Stimulated activated CD8-positive, alpha-beta memory T cell treated with anti-CD3 and anti-CD28 coated beads, Interleukin-15, amount 100 ng/mL, for 48 hours (primary cell): ENCODE results near the gene NOS1AP.

Experiments
- DNase-seq, 2 donors: peaks; one replicate each; pipeline ENCODE4 v3.0.0-alpha.2; 2020; ENCODE audit warnings: low read depth in 2 of 2

NOS1AP gene

DNA sequence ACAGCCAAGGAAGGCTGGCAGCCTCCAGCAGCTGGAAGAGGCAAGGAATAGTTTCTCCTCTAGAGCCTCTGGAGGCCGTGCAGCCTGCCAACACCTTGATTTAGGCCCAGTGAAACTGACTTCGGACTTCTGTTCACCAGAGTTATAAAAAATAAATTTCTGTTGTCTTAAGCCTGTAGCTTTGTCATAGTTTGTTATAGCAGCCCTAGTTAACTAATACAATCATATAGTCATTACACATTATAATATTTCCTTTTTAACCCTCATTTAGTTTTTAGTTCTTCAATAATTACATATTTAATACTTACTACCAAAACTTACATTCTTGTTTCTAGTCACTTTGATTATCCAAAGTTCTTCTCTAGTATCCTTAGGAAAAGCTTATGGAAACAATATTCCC, 20.3 kb downstream of the NOS1AP start:
- DNase-seq = no peak

- DNase-seq = no peak
Observed at GRCh38 chr1:162090378-162090777, 20.9 kb downstream of the NOS1AP start.

GRCh38 chr1:162091681-162092524, 22.4 kb downstream of the NOS1AP start:
- no peak for DNase-seq

DNA sequence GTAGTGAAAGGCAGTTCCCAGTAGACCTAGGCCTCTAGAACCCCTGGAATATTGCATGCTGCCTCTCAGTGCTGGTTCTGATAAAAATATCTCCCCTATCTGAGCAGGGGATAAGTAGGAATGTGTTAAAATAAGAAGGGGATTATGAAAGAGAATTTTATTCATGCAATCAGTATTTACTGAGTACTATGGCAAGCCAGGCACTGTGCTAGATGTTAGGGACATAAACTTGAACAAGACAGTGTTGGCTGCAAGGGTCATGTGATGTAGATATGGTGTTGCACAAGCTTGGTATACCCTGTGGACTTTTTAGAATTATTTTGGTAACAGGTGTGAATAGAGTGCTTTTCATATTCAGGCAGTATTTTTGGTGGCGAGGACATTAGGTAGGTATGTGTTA, 23.6 kb downstream of the NOS1AP start:
- DNase-seq = no peak

- no peak for DNase-seq
Observed at GRCh38 chr1:162094271-162094670, 24.8 kb downstream of the NOS1AP start.

DNA sequence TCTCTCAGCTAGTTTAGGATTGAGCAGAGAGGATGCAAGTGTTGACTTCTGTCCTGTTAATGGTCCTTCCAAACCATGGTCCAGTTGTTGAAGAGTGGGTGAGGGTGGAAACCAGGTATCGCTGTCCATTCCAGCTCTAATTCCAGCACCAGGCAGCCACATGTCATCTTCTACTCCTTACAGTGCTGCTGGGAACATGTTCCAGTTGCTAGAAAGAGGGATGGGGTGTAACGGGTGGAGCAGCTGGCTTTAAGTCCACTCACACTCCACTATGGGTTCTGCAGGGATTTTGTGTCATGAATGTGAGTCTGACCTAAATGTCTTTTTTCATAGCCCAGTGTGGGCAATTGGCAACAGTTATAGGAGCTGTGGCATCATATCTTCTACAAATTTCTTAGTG, 25.2 kb downstream of the NOS1AP start:
- no peak for DNase-seq

DNA sequence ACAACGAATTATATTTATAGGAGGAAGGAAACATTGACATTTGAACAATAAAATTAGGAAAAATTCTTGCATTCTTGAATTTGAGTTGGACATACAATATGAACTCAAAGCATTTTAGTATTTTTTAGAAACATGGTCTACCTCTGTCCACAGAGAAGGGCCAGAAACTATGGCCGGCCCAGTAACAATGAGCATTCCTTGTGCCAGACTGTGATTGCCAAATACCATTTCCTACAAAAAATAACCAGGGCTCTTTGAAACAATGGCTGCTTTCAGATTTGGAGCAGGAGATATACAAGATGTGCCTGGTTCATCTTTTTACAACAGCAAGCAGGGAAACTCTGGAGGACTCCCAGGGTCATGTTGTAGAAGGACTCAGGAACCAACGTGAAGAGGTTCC, 38.4 kb downstream of the NOS1AP start:
- DNase-seq = no peak

DNA sequence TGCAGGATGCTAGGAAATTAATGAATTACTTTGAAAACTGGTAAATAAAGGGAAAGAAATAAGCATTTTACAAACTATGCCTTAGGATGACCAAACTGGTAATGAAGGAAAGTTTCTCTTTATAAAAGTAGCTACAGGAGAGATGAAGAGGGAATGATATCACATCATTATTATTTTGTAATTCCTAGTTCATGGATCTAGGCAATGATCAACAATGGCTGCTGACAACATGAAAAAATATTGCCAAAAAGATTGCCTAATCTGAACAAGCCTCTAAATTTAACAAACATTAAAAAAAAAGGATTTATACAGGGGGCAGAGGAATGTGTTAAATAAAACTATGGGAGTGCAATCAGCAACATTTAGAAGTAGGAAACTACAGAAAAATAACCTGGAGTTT, 38.9 kb downstream of the NOS1AP start:
- DNase-seq = no peak

- no peak for DNase-seq
Observed at GRCh38 chr1:162110910-162111309, 41.4 kb downstream of the NOS1AP start.

DNA sequence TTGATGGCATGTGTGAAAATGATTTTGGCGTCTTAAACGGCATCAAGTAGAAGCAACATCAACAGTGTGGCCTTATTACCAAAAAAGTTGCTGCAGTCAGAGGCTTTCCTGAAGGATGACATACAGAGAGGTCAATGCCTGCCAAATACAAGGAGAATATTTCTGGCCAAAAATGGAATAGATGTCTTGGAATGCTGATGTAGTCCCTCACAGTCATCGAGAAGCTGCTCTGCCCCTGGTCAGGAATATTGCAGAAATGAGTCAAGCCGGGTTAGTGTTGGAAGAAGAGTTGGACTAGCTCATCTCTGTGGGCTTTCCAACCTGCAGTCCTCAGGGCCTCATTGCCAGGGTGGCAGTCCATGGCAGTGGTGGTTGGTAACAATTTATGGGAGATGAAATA, 42.1 kb downstream of the NOS1AP start:
- no peak for DNase-seq

DNA sequence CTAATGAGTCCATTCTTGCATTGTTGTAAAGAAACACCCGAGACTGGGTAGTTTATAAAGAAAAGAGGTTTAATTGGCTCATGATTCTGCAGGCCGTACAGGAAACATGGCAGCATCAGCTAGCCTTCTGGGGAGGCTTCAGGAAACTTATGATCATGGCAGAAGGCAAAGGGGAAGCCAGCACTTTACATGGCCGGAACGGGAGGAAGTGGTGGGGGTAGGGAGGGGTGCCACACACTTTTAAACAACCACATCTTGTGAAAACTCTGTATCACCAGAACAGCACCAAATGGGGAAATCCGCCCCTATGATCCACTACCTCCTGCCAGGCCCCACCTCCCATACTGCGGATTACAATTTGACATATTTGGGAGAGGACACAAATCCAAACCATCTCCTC, 43.9 kb downstream of the NOS1AP start:
- no peak for DNase-seq

DNA sequence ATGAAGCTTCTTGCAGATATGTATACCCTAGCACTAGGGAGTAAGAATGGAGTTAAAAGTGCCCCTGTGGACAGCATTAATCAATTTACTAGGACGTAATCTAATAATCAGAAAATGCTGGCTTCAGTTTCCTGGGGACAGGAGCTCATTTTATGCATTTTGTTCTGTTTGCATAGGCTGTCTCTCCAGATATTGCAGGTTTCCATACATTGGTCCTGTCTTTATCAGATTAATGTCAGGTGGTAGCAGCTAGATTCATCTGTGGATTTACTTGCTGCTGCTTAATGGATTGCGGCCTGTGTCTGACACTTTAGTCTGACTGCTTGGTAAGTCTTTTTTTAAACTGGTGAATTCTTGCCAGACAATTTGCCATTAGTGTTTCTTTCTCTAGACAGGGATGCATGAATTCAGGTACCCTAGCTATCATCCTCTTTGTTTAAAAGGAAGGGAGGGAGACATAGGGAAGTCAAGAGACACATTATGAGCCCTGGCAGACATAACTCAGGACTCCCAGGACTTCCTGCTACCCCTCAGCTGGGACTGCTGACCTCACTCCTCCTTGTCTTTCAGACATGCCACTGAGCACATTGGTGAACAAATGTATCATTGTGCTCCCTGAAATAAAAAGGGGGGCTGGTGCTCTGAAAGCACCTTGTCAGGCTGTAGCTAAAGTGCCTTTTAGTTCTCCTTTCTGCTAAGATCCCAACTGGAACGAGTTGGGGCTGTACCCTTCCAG, 47.7 kb downstream of the NOS1AP start:
- no peak for DNase-seq

- DNase-seq = no peak
Observed at GRCh38 chr1:162118063-162118462, 48.6 kb downstream of the NOS1AP start.

GRCh38 chr1:162128693-162129356, 59.3 kb downstream of the NOS1AP start:
- DNase-seq = no peak

GRCh38 chr1:162130308-162130707, 60.8 kb downstream of the NOS1AP start:
- no peak for DNase-seq

DNA sequence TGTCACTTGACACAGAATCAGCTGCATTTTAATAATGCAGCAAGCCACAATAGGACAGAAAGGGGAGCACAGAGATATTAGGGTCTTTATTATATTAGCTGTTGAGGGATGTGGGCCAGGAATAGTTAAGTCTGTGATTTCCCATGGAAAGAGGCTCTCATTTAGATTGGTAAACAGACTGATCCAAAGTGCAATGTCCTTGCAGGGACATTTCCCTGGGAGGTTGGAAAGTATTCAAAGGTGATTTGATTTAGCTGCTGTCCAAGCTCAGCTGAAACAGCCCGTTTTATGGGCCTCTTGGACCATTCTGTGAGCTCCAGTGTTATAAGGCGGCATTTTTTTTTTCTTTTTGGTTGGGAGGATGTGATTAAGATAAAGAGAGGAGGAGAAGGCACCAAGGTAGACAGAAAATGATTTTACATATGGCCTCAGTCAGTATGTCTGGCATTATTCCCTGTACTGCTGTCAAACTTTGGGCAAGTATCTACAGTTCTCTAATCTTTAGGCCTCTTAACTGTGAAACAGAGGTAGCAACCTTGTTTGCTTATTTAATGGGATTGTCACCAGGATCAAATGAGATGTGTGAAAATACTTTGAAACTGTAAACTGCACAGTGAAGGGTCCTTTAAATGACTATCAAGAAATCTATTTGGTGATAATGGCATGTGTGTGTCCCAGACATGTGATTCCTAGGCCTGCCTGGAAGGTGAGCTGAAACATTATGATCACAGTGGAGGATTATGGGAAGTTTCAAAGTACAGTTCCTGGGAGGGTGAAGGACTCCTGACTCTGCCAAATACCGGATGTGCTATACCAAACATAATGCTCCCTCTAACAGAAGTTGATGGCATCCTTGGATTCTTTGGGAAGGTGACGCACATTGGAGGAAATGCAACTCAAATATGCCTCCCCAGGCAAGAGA, 62.2 kb downstream of the NOS1AP start:
- DNase-seq = no peak

GRCh38 chr1:162133566-162133965, 64.1 kb downstream of the NOS1AP start:
- no peak for DNase-seq

DNA sequence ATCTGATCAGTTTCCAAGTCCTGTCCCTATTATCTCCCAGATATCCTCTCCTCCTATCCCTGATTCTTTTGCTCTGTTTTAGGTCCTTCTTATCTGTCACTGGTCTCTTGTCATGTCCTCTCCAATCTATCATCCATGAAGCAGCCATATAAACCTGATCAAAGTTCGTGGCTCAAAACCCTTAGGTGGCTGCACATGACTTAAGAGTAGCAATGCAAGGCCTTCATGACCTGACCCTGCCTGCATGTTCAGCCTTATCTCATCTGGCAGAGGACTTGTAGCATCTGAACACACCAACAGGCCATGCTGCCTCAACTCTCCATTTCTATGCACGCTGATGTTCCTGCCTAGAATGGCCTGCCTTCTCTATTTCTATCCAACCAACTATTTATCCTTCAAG, 65.2 kb downstream of the NOS1AP start:
- no peak for DNase-seq

DNA sequence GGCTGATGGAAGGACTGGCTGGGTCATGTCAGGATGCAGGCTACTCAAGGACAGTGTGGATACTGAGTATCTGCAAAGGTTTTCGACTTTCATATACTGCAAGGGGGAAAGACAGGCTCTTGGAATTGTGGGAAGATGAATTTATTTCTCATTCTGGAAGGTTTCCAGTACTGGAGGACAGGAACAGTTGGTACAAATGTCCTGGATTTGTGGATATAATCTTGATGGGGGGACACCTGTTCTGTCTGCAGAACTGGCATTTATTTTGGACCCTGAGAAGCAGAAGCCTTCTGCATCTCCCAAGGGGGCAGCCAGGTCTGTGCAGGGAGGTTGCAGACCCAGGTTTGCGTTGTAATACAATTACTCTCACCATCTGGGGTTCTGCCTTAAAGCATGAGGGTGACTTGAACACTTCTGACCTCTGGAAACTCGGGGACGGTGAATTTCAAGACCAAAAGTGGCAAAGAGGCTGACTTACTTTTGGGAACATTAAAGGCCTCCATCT, 65.8 kb downstream of the NOS1AP start:
- no peak for DNase-seq

- no peak for DNase-seq
Observed at GRCh38 chr1:162136760-162137159, 67.3 kb downstream of the NOS1AP start.

DNA sequence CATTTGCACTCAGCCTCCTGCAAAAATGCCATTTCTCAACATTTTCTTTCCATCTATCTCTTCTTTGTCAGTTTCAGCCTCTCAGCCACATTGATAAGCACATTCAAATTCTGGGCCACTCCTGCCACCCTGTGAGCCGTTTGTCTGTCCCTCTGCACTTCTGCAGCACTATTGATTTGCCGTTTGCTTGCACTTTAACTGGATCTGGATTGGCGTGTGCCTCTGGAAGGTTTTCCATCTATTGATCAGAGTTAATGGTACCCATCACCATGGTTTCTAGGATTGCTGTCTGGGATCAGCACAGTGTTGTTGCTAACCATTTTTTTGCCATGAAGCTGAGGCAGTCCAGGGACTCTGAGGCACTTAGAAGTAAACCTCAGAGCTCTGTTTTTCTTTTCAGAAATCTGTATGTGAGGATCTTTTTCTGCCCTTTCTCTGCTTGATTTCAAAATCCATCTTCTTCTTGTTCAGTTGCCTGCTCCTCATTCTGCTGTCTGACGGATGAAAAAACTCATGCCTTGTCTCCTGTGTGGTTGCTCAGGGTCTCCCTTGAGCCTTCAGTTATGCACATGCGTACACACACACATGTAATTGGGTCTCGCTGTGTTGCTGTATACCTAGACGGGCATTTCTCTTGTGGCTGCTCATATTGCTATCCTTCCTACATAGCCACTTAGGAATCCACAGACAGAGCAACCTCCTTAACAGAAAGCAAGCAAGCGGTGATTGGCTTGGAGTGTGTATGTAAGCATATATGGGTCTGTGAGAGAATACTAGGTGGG, 67.9 kb downstream of the NOS1AP start:
- no peak for DNase-seq
